H1 (cell line): ENCODE data around the gene COMT. TPM values are rescaled to one million over a fixed set of nuclear protein-coding genes. Genes with fewer than 3 reads are reported as not detected.

Experiments
- BCL11A ChIP-seq, 2 experiments: IDR thresholded peaks; one replicate each; pipeline ENCODE4 v1.6.1; 2011; ENCODE audit warnings: low read depth in 2 of 2, low read length in 2 of 2, mild to moderate bottlenecking in 2 of 2
- CEBPB ChIP-seq: IDR thresholded peaks from 2 replicates; pipeline ENCODE4 v1.6.1; 2012; ENCODE audit warnings: low read depth, low read length
- CREB1 ChIP-seq: IDR thresholded peaks from 2 replicates; pipeline ENCODE4 v1.6.1; 2012; ENCODE audit warnings: inconsistent platforms
- PHF8 ChIP-seq: fragments of 200-600 bp; sonication (generic); conservative IDR thresholded peaks from 2 replicates; pipeline ENCODE4 v1.7.1; 2012; ENCODE audit warnings: low read depth, mild to moderate bottlenecking, inconsistent platforms, low read length, moderate library complexity
- TAF7 ChIP-seq: optimal IDR thresholded peaks from 2 replicates; pipeline ENCODE3; 2011; ENCODE audit warnings: low read depth, mild to moderate bottlenecking, inconsistent platforms, low read length, moderate library complexity, borderline replicate concordance
- TBP ChIP-seq: IDR thresholded peaks from 2 replicates; pipeline ENCODE4 v1.6.1; 2011; ENCODE audit warnings: low read depth, low read length, improper control_type of control experiment
- polyA plus RNA-seq, 7 experiments: library from polyadenylated mRNA; depleted of rRNA in 3 of 7; stranded (reverse) in 5 of 7; unstranded in 2 of 7; fragments of >200 nt in 5 of 7; fragments of 200-250 nt in 2 of 7; gene quantifications; 1 replicate in 5 of 7; 2 replicates in 1 of 7; 4 replicates in 1 of 7; pipeline versions ENCODE4 v1.2.1 to v1.2.3, GENCODE V29; 2011 to 2013; ENCODE audit warnings: missing spikeins in 2 of 7, mixed read lengths in 2 of 7
- total RNA-seq: library from RNA; stranded (reverse); fragmentation: NEBNext Ultra II Directional; extraction: Animal tissue kit (Norgen Biotek cat#: 25700); gene quantifications from 2 replicates; pipeline ENCODE4 v1.2.1, GENCODE V29; 2021
- TF ChIP-seq, protein P1 (sequence below), 3 experiments: IDR thresholded peaks; 1 replicate in 2 of 3; 2 replicates in 1 of 3; pipeline versions ENCODE4 v1.5.1 to v1.6.1; 2011; ENCODE audit warnings: low read length in 3 of 3, mild to moderate bottlenecking in 3 of 3, inconsistent platforms in 2 of 3, low read depth in 1 of 3, moderate library complexity in 1 of 3; ENCODE audit not compliant: insufficient read depth in 1 of 3; ENCODE audit errors: control extremely low read depth in 1 of 3

COMT gene
- total and polyA plus RNA-seq, 2 of the 8 experiments (the other 6 are each of a cell fraction or from before 2014, with no cell fraction given) = 15.2 to 33.7 TPM

DNA sequence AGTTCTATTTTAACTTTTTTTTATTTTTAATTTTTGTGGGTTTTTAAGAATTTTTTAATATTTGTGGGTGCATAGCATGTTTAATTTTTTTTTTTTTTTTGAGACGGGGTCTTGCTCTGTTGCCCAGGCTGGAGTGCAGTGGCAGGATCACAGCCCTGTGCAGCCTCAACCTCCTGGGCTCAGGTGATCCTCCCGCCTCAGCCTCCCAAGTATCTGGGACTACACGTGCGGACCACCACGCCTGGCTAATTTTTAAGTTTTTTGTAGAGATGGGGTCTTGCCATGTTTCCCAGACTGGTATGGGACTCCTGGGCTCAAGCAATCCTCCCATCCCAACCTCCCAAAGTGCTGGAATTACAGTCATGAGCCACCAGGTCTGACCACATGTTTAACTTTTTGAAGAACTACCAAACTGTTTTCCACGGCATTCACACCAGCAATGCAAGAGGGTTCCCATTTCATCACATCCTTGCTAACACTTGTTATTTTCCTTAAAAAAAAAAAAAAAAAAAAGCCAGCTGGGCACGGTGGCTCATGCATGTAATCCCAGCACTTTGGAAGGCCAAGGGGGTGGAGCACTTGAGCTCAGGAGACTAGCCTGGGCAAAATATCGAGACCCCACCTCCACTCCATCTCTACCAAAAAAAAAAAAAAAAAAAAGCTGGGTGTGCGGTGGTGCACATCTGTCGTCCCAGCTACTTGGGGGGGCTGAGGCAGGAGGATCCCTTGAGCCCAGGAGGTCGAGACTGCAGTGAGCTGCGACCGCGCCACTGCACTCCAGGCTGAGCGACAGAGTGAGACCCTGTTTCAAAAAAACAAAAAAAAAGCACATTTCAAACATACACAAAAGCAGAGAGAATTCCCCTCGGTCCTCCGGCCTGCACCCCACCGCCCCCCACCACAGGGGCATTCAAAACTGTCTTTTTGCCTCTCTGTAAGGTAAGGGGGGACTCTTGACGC is 16.8 kb downstream of the COMT start (continued):
- TF ChIP-seq CREB1 (no peak), TAF7 (no peak), BCL11A (IDR thresholded peaks at IDR 0.05; ENCODE audit: low read depth in 2 of 2, low read length in 2 of 2) (no peak), TBP (no peak), PHF8 (no peak), CEBPB (no peak)
- TF ChIP-seq, protein P1, sequence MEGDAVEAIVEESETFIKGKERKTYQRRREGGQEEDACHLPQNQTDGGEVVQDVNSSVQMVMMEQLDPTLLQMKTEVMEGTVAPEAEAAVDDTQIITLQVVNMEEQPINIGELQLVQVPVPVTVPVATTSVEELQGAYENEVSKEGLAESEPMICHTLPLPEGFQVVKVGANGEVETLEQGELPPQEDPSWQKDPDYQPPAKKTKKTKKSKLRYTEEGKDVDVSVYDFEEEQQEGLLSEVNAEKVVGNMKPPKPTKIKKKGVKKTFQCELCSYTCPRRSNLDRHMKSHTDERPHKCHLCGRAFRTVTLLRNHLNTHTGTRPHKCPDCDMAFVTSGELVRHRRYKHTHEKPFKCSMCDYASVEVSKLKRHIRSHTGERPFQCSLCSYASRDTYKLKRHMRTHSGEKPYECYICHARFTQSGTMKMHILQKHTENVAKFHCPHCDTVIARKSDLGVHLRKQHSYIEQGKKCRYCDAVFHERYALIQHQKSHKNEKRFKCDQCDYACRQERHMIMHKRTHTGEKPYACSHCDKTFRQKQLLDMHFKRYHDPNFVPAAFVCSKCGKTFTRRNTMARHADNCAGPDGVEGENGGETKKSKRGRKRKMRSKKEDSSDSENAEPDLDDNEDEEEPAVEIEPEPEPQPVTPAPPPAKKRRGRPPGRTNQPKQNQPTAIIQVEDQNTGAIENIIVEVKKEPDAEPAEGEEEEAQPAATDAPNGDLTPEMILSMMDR (IDR thresholded peaks at IDR 0.05; ENCODE audit: control extremely low read depth in 1 of 3, insufficient read depth in 1 of 3, low read depth in 1 of 3, low read length in 3 of 3) = no peak
